ENCODE results near the gene FADS3.

The FADS3 gene

GRCh38 chr11:61897387-61898246, 6.3 kb upstream of the FADS3 start:
- H3K4me3 ChIP-seq (ENCODE audit: low read depth, low read length), result no peak overlapping the region
- TF ChIP-seq CTCF (conservative IDR thresholded peaks at IDR 0.05; ENCODE audit: low read depth, low read length), result peak; percentile 92
- DNase-seq (ENCODE audit: low read depth), result peak; percentile 78

GRCh38 chr11:61896665-61897386, 5.5 kb upstream of the FADS3 start:
- H3K4me3 ChIP-seq (ENCODE audit: low read depth, low read length), result no peak overlapping the region
- DNase-seq (ENCODE audit: low read depth), result no peak
- TF ChIP-seq CTCF (conservative IDR thresholded peaks at IDR 0.05; ENCODE audit: low read depth, low read length), result no peak

GRCh38 chr11:61895718-61896059, 4.3 kb upstream of the FADS3 start:
- DNase-seq (ENCODE audit: low read depth), result no peak
- no peak overlapping the region for H3K4me3 ChIP-seq (ENCODE audit: low read depth, low read length)
- no peak for TF ChIP-seq CTCF (conservative IDR thresholded peaks at IDR 0.05; ENCODE audit: low read depth, low read length)

- no peak for TF ChIP-seq CTCF (conservative IDR thresholded peaks at IDR 0.05; ENCODE audit: low read depth, low read length)
- DNase-seq (ENCODE audit: low read depth), result no peak
- no peak overlapping the region for H3K4me3 ChIP-seq (ENCODE audit: low read depth, low read length)
These were observed 3.8 kb upstream of the FADS3 start for GRCh38 chr11:61895046-61895717.

GRCh38 chr11:61893981-61894380, 2.6 kb upstream of the FADS3 start:
- TF ChIP-seq CTCF (conservative IDR thresholded peaks at IDR 0.05; ENCODE audit: low read depth, low read length), result no peak
- DNase-seq (ENCODE audit: low read depth), result peak; percentile 95
- no peak overlapping the region for H3K4me3 ChIP-seq (ENCODE audit: low read depth, low read length)

GRCh38 chr11:61892085-61892370, 683 bp upstream of the FADS3 start:
- no peak for DNase-seq (ENCODE audit: low read depth)
- peak; percentile 27 for TF ChIP-seq CTCF (conservative IDR thresholded peaks at IDR 0.05; ENCODE audit: low read depth, low read length)
- H3K4me3 ChIP-seq (ENCODE audit: low read depth, low read length), result peak overlapping the region; percentile 73
